ENCODE data around the gene PDZRN4.

The PDZRN4 gene

GRCh38 chr12:41496009-41496408 lies 307.9 kb downstream of the PDZRN4 start:
- DNase-seq (ENCODE audit: low read depth), result no peak

GRCh38 chr12:41497409-41497808 lies 309.3 kb downstream of the PDZRN4 start:
- TF ChIP-seq CTCF (conservative IDR thresholded peaks at IDR 0.05; ENCODE audit: low read depth, low read length), result no peak
- DNase-seq (ENCODE audit: low read depth), result no peak
- no peak overlapping the region for H3K4me3 ChIP-seq (ENCODE audit: low read length)

More at GRCh38 chr12:41496009-41496408, 307.9 kb downstream of the PDZRN4 start:
- no peak for TF ChIP-seq CTCF (conservative IDR thresholded peaks at IDR 0.05; ENCODE audit: low read depth, low read length)
- H3K4me3 ChIP-seq (ENCODE audit: low read length), result no peak overlapping the region

- TF ChIP-seq CTCF (conservative IDR thresholded peaks at IDR 0.05; ENCODE audit: low read depth, low read length), result no peak
- no peak overlapping the region for H3K4me3 ChIP-seq (ENCODE audit: low read length)
- DNase-seq (ENCODE audit: low read depth), result no peak
Observed at GRCh38 chr12:41504976-41505375, 316.9 kb downstream of the PDZRN4 start.

GRCh38 chr12:41507286-41507685 lies 319.2 kb downstream of the PDZRN4 start:
- no peak for DNase-seq (ENCODE audit: low read depth)
- TF ChIP-seq CTCF (conservative IDR thresholded peaks at IDR 0.05; ENCODE audit: low read depth, low read length), result no peak

GRCh38 chr12:41509271-41510055 lies 321.3 kb downstream of the PDZRN4 start:
- no peak overlapping the region for H3K4me3 ChIP-seq (ENCODE audit: low read length)
- no peak for TF ChIP-seq CTCF (conservative IDR thresholded peaks at IDR 0.05; ENCODE audit: low read depth, low read length)
- no peak for DNase-seq (ENCODE audit: low read depth)

More at GRCh38 chr12:41507286-41507685, 319.2 kb downstream of the PDZRN4 start:
- no peak overlapping the region for H3K4me3 ChIP-seq (ENCODE audit: low read length)

GRCh38 chr12:41510470-41510869 lies 322.4 kb downstream of the PDZRN4 start:
- no peak for DNase-seq (ENCODE audit: low read depth)
- TF ChIP-seq CTCF (conservative IDR thresholded peaks at IDR 0.05; ENCODE audit: low read depth, low read length), result no peak
- no peak overlapping the region for H3K4me3 ChIP-seq (ENCODE audit: low read length)

GRCh38 chr12:41511247-41511646 lies 323.1 kb downstream of the PDZRN4 start:
- no peak for TF ChIP-seq CTCF (conservative IDR thresholded peaks at IDR 0.05; ENCODE audit: low read depth, low read length)
- peak; percentile 88 for DNase-seq (ENCODE audit: low read depth)
- no peak overlapping the region for H3K4me3 ChIP-seq (ENCODE audit: low read length)

All from retinal pigment epithelial cell (primary cell).